GM12878 (cell line): ENCODE data around the gene HSD17B14. TPM values are rescaled to one million over a fixed set of nuclear protein-coding genes. Genes with fewer than 3 reads are reported as not detected.
A peak's percentile ranks its signal among the peaks of the same experiment; 100 is the strongest.

Source experiments
- BACH1 ChIP-seq: fragments of 450-650 bp; IDR thresholded peaks from 2 replicates; pipeline ENCODE4 v1.6.1; 2017; ENCODE audit warnings: mild to moderate bottlenecking, borderline replicate concordance
- CBFB ChIP-seq: IDR thresholded peaks from 2 replicates; pipeline ENCODE4 v1.6.1; 2016; ENCODE audit warnings: antibody characterized with exemption, low read depth
- CHD2 ChIP-seq: IDR thresholded peaks from 2 replicates; pipeline ENCODE4 v1.6.1; 2011; ENCODE audit warnings: low read depth, low read length, improper control_type of control experiment, borderline replicate concordance
- DPF2 ChIP-seq: fragments of 450-650 bp; IDR thresholded peaks from 2 replicates; pipeline ENCODE4 v1.6.1; 2017; ENCODE audit warnings: mild to moderate bottlenecking
- KAT2A ChIP-seq: conservative IDR thresholded peaks from 2 replicates; pipeline ENCODE4 v1.6.1; 2011; ENCODE audit warnings: low read depth, low read length; ENCODE audit not compliant: control insufficient read depth
- LARP7 ChIP-seq: fragments of 450-650 bp; IDR thresholded peaks from 2 replicates; pipeline ENCODE4 v1.6.1; 2017; ENCODE audit warnings: mild to moderate bottlenecking
- NFIC ChIP-seq: IDR thresholded peaks from 2 replicates; pipeline ENCODE4 v1.6.1; 2012; ENCODE audit warnings: low read depth, mild to moderate bottlenecking, inconsistent platforms, low read length, moderate library complexity
- NR2F1 ChIP-seq: fragments of 450-650 bp; conservative IDR thresholded peaks from 2 replicates; pipeline ENCODE4 v1.6.1; 2017; ENCODE audit warnings: mild to moderate bottlenecking
- PAX8 ChIP-seq: fragments of 450-650 bp; IDR thresholded peaks from 2 replicates; pipeline ENCODE4 v1.6.1; 2017; ENCODE audit warnings: mild to moderate bottlenecking, moderate library complexity
- PML ChIP-seq: IDR thresholded peaks from 2 replicates; pipeline ENCODE4 v1.6.1; 2012; ENCODE audit warnings: low read length, inconsistent platforms
- POLR2AphosphoS2 ChIP-seq: IDR thresholded peaks from 2 replicates; pipeline ENCODE4 v1.6.1; 2011; ENCODE audit warnings: low read depth, mild to moderate bottlenecking, low read length, improper control_type of control experiment, moderate library complexity
- RAD21 ChIP-seq: IDR thresholded peaks from 2 replicates; pipeline ENCODE4 v1.6.1; 2011; ENCODE audit warnings: mild to moderate bottlenecking, low read depth, low read length, moderate library complexity; ENCODE audit not compliant: insufficient read depth
- RB1 ChIP-seq: fragments of 450-650 bp; formaldehyde crosslinking; IDR thresholded peaks from 2 replicates; pipeline ENCODE4 v1.6.1; 2017; ENCODE audit warnings: mild to moderate bottlenecking, borderline replicate concordance
- RUNX3 ChIP-seq: IDR thresholded peaks from 2 replicates; pipeline ENCODE4 v1.6.1; 2012; ENCODE audit warnings: low read length, inconsistent platforms
- SMC3 ChIP-seq: IDR thresholded peaks from 2 replicates; pipeline ENCODE4 v1.6.1; 2011; ENCODE audit warnings: low read length, improper control_type of control experiment, borderline replicate concordance
- TAF1 ChIP-seq: IDR thresholded peaks from 2 replicates; pipeline ENCODE4 v1.6.1; 2011; ENCODE audit warnings: mild to moderate bottlenecking, low read depth, low read length, borderline replicate concordance
- WRNIP1 ChIP-seq: IDR thresholded peaks from 2 replicates; pipeline ENCODE4 v1.6.1; 2011; ENCODE audit warnings: low read depth, low read length, improper control_type of control experiment, borderline replicate concordance
- YY1 ChIP-seq: IDR thresholded peaks from 2 replicates; pipeline ENCODE4 v1.6.1; 2011; ENCODE audit warnings: low read depth, mild to moderate bottlenecking, low read length
- ZNF274 ChIP-seq: IDR thresholded peaks from one replicate; pipeline ENCODE4 v1.8.0; 2011; ENCODE audit not compliant: insufficient read length, insufficient read depth
- ZNF622 ChIP-seq: fragments of 450-650 bp; IDR thresholded peaks from 2 replicates; pipeline ENCODE4 v1.6.1; 2017; ENCODE audit warnings: mild to moderate bottlenecking, inconsistent platforms
- polyA plus RNA-seq, 11 experiments: library from polyadenylated mRNA; depleted of rRNA in 4 of 11; unstranded in 6 of 11; stranded (reverse) in 5 of 11; fragments of >200 nt; fragmentation: Nextera tagmentation in 4 of 11; fragmentation: Illumina TruSeq in 1 of 11; extraction: Ambion mirVana in 4 of 11; extraction: Trizol in 1 of 11; gene quantifications; 1 replicate in 1 of 11; 2 replicates in 10 of 11; pipeline versions ENCODE4 v1.2.1 to v1.2.3, GENCODE V29; 2011 to 2016; ENCODE audit warnings: inconsistent platforms in 2 of 11, missing spikeins in 2 of 11, low read depth in 1 of 11
- total RNA-seq, 4 experiments: library from RNA; depleted of rRNA in 3 of 4; stranded (reverse); fragments of >200 nt in 3 of 4; fragmentation: Illumina TruSeq in 1 of 4; extraction: Trizol in 1 of 4; gene quantifications; 2 replicates each; pipeline versions ENCODE4 v1.2.1 to v1.2.3, GENCODE V29; 2013 to 2021
- TF ChIP-seq, protein P1 (sequence below), 3 experiments: IDR thresholded peaks in 2 of 3; conservative IDR thresholded peaks in 1 of 3; 2 replicates each; pipeline ENCODE4 v1.5.1; 2011; ENCODE audit warnings: low read depth in 3 of 3, low read length in 3 of 3, mild to moderate bottlenecking in 3 of 3, control low read depth in 2 of 3, moderate library complexity in 2 of 3, inconsistent platforms in 1 of 3, mixed read lengths in 1 of 3; ENCODE audit not compliant: control insufficient read depth in 2 of 3, insufficient read depth in 1 of 3; ENCODE audit errors: extremely low read depth in 1 of 3
- TF ChIP-seq, protein P2 (sequence below): IDR thresholded peaks from 2 replicates; pipeline ENCODE4 v1.6.1; 2012; ENCODE audit warnings: low read depth, low read length, improper control_type of control experiment
- TF ChIP-seq, protein P3 (sequence below): fragments of 450-650 bp; IDR thresholded peaks from 2 replicates; pipeline ENCODE4 v1.6.1; 2017; ENCODE audit warnings: mild to moderate bottlenecking, low read depth, inconsistent platforms; ENCODE audit not compliant: poor library complexity, severe bottlenecking
- TF ChIP-seq, protein P4 (sequence below): fragments of 150-350 bp; IDR thresholded peaks from 2 replicates; pipeline ENCODE4 v1.6.1; 2014; ENCODE audit warnings: mild to moderate bottlenecking, low read depth, low read length
- TF ChIP-seq, protein P5 (sequence below): fragments of 450-650 bp; IDR thresholded peaks from 2 replicates; pipeline ENCODE4 v1.6.1; 2017; ENCODE audit warnings: mild to moderate bottlenecking

Gene HSD17B14
- total and polyA plus RNA-seq, 10 of the 15 experiments (the other 5 are each of a cell fraction or from before 2014, with no cell fraction given): 0.21 to 4.1 (median 0.61) TPM

DNA sequence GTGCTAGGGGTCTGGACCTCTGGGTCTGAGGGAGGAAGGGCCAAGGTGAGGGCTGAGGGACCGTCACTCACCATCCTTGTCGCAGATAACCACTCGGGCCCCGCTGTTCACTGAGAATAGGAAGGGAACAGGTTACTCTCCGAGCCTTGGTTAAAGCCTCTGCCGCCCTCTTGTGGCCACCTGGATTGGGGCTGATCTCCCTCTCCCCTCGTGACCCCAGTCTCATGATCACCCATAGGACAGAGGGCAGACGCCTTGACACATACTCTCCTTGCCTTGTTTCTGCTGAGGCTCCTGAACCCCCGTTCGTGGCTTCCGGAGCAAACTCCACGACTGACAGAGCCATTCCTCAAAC, 580 bp downstream of the HSD17B14 start (continued):
- TF ChIP-seq POLR2AphosphoS2: peak; percentile 71; the same call in 1 of the 2 replicates
- peak; percentile 62; the same call in 1 of the 2 replicates for TF ChIP-seq YY1
- TF ChIP-seq, protein P1, sequence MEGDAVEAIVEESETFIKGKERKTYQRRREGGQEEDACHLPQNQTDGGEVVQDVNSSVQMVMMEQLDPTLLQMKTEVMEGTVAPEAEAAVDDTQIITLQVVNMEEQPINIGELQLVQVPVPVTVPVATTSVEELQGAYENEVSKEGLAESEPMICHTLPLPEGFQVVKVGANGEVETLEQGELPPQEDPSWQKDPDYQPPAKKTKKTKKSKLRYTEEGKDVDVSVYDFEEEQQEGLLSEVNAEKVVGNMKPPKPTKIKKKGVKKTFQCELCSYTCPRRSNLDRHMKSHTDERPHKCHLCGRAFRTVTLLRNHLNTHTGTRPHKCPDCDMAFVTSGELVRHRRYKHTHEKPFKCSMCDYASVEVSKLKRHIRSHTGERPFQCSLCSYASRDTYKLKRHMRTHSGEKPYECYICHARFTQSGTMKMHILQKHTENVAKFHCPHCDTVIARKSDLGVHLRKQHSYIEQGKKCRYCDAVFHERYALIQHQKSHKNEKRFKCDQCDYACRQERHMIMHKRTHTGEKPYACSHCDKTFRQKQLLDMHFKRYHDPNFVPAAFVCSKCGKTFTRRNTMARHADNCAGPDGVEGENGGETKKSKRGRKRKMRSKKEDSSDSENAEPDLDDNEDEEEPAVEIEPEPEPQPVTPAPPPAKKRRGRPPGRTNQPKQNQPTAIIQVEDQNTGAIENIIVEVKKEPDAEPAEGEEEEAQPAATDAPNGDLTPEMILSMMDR (IDR thresholded peaks at IDR 0.05 in 2 of 3, conservative IDR thresholded peaks at IDR 0.05 in 1 of 3; ENCODE audit: control insufficient read depth in 2 of 3, extremely low read depth in 1 of 3, insufficient read depth in 1 of 3, low read depth in 3 of 3, low read length in 3 of 3): peak; percentile 92 to 98 (median 95)
- TF ChIP-seq SMC3: peak; percentile 94
- no peak for TF ChIP-seq ZNF622
- TF ChIP-seq CBFB: no peak
- TF ChIP-seq, protein P2, sequence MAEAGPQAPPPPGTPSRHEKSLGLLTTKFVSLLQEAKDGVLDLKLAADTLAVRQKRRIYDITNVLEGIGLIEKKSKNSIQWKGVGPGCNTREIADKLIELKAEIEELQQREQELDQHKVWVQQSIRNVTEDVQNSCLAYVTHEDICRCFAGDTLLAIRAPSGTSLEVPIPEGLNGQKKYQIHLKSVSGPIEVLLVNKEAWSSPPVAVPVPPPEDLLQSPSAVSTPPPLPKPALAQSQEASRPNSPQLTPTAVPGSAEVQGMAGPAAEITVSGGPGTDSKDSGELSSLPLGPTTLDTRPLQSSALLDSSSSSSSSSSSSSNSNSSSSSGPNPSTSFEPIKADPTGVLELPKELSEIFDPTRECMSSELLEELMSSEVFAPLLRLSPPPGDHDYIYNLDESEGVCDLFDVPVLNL: no peak
- peak; percentile 61 for TF ChIP-seq RUNX3
- TF ChIP-seq, protein P3, sequence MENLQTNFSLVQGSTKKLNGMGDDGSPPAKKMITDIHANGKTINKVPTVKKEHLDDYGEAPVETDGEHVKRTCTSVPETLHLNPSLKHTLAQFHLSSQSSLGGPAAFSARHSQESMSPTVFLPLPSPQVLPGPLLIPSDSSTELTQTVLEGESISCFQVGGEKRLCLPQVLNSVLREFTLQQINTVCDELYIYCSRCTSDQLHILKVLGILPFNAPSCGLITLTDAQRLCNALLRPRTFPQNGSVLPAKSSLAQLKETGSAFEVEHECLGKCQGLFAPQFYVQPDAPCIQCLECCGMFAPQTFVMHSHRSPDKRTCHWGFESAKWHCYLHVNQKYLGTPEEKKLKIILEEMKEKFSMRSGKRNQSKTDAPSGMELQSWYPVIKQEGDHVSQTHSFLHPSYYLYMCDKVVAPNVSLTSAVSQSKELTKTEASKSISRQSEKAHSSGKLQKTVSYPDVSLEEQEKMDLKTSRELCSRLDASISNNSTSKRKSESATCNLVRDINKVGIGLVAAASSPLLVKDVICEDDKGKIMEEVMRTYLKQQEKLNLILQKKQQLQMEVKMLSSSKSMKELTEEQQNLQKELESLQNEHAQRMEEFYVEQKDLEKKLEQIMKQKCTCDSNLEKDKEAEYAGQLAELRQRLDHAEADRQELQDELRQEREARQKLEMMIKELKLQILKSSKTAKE: peak; percentile 64
- TF ChIP-seq KAT2A: no peak
- TF ChIP-seq BACH1: peak; percentile 42; the same call in 1 of the 2 replicates
- TF ChIP-seq CHD2: no peak
- TF ChIP-seq, protein P4, sequence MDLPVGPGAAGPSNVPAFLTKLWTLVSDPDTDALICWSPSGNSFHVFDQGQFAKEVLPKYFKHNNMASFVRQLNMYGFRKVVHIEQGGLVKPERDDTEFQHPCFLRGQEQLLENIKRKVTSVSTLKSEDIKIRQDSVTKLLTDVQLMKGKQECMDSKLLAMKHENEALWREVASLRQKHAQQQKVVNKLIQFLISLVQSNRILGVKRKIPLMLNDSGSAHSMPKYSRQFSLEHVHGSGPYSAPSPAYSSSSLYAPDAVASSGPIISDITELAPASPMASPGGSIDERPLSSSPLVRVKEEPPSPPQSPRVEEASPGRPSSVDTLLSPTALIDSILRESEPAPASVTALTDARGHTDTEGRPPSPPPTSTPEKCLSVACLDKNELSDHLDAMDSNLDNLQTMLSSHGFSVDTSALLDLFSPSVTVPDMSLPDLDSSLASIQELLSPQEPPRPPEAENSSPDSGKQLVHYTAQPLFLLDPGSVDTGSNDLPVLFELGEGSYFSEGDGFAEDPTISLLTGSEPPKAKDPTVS: no peak
- TF ChIP-seq WRNIP1: no peak
- TF ChIP-seq PAX8: no peak
- peak; percentile 29; the same call in 1 of the 2 replicates for TF ChIP-seq TAF1
- TF ChIP-seq RAD21: peak; percentile 93
- TF ChIP-seq LARP7: peak; percentile 73; the same call in 1 of the 2 replicates
- TF ChIP-seq PML: no peak
- TF ChIP-seq NR2F1: peak; percentile 92
- TF ChIP-seq DPF2: no peak
- no peak for TF ChIP-seq RB1
- no peak for TF ChIP-seq NFIC
- TF ChIP-seq ZNF274: no peak
- TF ChIP-seq, protein P5, sequence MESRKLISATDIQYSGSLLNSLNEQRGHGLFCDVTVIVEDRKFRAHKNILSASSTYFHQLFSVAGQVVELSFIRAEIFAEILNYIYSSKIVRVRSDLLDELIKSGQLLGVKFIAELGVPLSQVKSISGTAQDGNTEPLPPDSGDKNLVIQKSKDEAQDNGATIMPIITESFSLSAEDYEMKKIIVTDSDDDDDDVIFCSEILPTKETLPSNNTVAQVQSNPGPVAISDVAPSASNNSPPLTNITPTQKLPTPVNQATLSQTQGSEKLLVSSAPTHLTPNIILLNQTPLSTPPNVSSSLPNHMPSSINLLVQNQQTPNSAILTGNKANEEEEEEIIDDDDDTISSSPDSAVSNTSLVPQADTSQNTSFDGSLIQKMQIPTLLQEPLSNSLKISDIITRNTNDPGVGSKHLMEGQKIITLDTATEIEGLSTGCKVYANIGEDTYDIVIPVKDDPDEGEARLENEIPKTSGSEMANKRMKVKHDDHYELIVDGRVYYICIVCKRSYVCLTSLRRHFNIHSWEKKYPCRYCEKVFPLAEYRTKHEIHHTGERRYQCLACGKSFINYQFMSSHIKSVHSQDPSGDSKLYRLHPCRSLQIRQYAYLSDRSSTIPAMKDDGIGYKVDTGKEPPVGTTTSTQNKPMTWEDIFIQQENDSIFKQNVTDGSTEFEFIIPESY: no peak
